Measurements from ENCODE around the gene RBM22.

The RBM22 gene

DNA sequence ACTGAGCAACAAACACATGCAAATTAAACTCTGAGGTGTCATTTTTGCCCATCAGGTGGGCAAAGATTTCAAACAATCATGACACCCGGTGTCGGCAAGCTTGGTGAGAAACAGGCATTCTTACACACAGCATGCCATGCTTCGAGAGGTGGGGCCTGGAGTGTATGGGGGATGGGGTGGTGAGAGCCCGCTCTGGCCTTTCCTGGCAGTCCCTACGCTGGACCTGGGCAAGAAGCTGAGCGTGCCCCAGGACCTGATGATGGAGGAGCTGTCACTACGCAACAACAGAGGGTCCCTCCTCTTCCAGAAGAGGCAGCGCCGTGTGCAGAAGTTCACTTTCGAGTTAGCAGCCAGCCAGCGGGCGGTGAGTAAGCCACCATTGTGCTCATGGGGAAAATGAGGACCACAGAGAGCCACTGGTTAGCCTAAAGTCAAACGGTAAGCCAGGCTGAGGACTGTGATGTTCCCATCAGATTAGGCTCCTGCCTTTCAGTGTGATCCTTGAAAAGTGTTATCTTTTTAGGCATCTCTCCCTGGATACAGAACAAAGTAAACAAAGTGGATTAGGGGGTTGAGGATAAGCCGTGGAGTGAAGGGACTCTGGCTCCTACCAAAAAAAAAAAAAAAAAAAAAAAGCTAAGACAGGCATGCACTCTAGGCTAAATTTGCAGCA, 30.5 kb downstream of the RBM22 start:
- POLR2A ChIA-PET (ENCODE audit: low non-redundant PET): no interaction called here
- DNase-seq (ENCODE audit: low spot score): no peak
- TF ChIP-seq, protein P1, sequence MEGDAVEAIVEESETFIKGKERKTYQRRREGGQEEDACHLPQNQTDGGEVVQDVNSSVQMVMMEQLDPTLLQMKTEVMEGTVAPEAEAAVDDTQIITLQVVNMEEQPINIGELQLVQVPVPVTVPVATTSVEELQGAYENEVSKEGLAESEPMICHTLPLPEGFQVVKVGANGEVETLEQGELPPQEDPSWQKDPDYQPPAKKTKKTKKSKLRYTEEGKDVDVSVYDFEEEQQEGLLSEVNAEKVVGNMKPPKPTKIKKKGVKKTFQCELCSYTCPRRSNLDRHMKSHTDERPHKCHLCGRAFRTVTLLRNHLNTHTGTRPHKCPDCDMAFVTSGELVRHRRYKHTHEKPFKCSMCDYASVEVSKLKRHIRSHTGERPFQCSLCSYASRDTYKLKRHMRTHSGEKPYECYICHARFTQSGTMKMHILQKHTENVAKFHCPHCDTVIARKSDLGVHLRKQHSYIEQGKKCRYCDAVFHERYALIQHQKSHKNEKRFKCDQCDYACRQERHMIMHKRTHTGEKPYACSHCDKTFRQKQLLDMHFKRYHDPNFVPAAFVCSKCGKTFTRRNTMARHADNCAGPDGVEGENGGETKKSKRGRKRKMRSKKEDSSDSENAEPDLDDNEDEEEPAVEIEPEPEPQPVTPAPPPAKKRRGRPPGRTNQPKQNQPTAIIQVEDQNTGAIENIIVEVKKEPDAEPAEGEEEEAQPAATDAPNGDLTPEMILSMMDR (conservative IDR thresholded peaks at IDR 0.05; ENCODE audit: low read depth): no peak
- H3K27ac ChIP-seq: no peak overlapping the region
- CTCF ChIA-PET: no interaction called here

DNA sequence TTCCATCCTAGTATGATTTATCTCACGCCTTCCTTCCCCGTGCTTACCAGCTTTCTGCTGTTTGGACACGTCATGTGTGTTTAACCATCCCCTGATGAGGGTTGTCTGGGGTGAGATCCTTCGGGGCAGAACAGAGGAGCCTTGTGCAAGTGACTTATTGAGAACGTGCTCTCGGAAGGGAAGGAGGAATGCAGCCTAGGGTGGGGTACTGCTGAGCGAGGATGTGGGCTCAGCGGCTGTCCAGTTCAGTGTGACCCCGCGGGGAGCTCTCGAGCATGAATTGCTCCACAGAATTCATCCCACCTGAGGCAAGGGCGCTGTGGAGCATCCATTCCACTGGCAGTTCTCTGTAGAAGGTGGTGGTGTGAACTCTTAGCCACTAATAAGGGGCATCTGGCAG, 35.8 kb downstream of the RBM22 start:
- no peak for DNase-seq (ENCODE audit: low spot score)
- ChIA-PET CTCF (interaction anchor here (0.5 kb wide), 1 partner anchor 793 kb away, joined by 3 read pairs; no protein-coding TSS in a partner anchor), POLR2A (ENCODE audit: low non-redundant PET) (no interaction called here)
- TF ChIP-seq, protein P1 (conservative IDR thresholded peaks at IDR 0.05; ENCODE audit: low read depth): no peak
- no peak overlapping the region for H3K27ac ChIP-seq

- TF ChIP-seq, protein P1 (conservative IDR thresholded peaks at IDR 0.05; ENCODE audit: low read depth): no peak
- no peak for DNase-seq (ENCODE audit: low spot score)
- ChIA-PET CTCF (interaction anchor here (0.6 to 1.6 kb wide), 5 partner anchors 37 to 205 kb away, joined by 3 to 6 read pairs (median 4); partner anchors contain the start of gene RBM22), POLR2A (ENCODE audit: low non-redundant PET) (no interaction called here)
- H3K27ac ChIP-seq: no peak overlapping the region
These were observed 36.9 kb downstream of the RBM22 start for GRCh38 chr5:150663936-150664335.

DNA sequence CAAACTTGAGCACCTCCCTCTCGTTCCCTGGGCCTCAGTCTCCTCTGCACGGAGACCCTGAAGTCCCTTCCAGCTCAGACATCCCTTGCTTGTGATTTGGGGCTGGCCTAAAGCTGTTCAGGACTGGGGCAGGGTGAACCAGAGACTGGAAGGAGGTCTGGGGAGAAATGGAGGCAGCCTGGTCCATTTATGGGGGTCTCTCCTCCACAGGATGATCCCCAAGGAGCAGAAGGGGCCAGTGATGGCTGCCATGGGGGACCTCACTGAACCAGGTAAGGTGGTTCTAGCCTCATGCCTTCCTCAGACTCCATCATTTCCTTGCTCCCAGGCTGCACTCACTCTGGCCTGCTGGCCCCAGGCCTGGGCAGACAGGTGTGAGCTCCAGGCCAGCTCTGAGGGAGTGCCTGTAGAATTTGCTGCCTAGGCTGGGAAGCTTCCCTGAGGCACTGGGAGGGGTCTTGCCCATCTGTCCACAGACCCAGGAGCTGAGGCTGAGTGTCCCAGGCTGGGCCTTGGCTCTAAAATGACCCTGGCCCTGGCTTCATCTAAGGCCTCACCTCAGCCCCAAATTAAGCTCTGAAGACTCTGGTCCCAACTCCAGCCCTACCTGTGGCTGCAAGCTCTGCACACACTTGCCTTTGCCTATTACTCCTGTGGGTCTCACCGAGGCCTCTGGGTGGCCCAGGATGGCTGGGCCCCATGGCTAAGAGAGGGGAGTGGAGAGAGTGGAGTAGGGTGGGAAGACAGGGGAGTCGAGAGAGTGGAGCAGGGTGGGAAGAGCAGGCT, 37.9 kb downstream of the RBM22 start:
- DNase-seq (ENCODE audit: low spot score): no peak
- ChIA-PET POLR2A (ENCODE audit: low non-redundant PET) (no interaction called here), CTCF (interaction anchor here (0.6 to 1.6 kb wide), 5 partner anchors 38 to 213 kb away, joined by 3 to 4 read pairs (median 4); partner anchors contain the start of gene RBM22)
- H3K27ac ChIP-seq: no peak overlapping the region
- TF ChIP-seq, protein P1 (conservative IDR thresholded peaks at IDR 0.05; ENCODE audit: low read depth): no peak

GRCh38 chr5:150661821-150662596, 38.9 kb downstream of the RBM22 start:
- DNase-seq (ENCODE audit: low spot score): no peak
- CTCF ChIA-PET: interaction anchor here (0.6 to 1.2 kb wide), 7 partner anchors 14 to 378 kb away, joined by 3 to 4 read pairs (median 3); no protein-coding TSS in a partner anchor
- POLR2A ChIA-PET (ENCODE audit: low non-redundant PET): no interaction called here
- no peak overlapping the region for H3K27ac ChIP-seq
- TF ChIP-seq, protein P1 (conservative IDR thresholded peaks at IDR 0.05; ENCODE audit: low read depth): no peak

DNA sequence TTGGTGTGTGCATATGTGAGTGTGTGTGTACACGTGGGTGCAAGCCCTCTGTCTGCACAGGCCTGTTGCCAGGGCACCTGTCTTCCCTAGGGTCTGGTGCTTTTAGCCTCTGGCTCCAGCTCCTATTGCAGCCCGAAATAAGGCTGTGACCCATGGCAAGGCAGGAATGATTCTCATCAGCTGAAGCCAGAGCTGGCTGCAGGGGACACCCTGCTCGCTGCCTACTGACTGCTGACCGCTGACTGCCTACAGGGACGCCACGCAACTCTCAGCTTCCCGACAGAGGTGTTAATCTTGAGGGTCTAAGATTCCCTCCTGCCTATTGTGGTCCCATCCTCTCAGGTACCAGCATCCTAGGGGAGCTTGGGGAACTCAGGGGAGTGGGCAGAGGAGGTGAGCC, 39.8 kb downstream of the RBM22 start, which contains the start of gene MYOZ3:
Gene MYOZ3 (plus strand): TSS at position 166 of the 400 bp plus-strand sequence. CDS start 1,691 bp downstream, outside the sequence.
- no peak within 1 kb of the TSS for H3K27ac ChIP-seq
- TF ChIP-seq, protein P1 (conservative IDR thresholded peaks at IDR 0.05; ENCODE audit: low read depth): no peak
- ChIA-PET POLR2A (ENCODE audit: low non-redundant PET) (no interaction called here), CTCF (interaction anchor here (1.0 to 1.2 kb wide), 3 partner anchors 38 to 140 kb away, joined by 3 to 4 read pairs (median 3); no protein-coding TSS in a partner anchor)
- DNase-seq (ENCODE audit: low spot score): no peak
